K562 (cell line): ENCODE results near the gene TXLNB. TPM values are rescaled to one million over a fixed set of nuclear protein-coding genes. Genes with fewer than 3 reads are reported as not detected.

Source experiments
- ATAC-seq: fragments of 200-7000 bp; cut with Tn5 transposase; 3 replicates; pipeline ENCODE4 v1.9.1; 2020; ENCODE audit warnings: moderate library complexity
- BruUV-seq: library from RNA; stranded (reverse); fragments of 400-500 nt; replicated peaks from 2 replicates; lab custom pipeline; 2021; lab: Mats Ljungman, UMichigan
- CTCF ChIA-PET: fragments of 300-600 bp; formaldehyde crosslinking; extraction: SDS; loops from one replicate; lab custom pipeline; 2021; ENCODE audit warnings: low intra/inter-chr PET ratio; lab: Yijun Ruan, JAX
- POLR2A ChIA-PET: fragments of 300-600, 350-650 bp; sonication (Branson Sonifier 250); formaldehyde crosslinking; extraction: SDS; loops from one replicate; lab custom pipeline; 2021; ENCODE audit warnings: antibody characterized with exemption, inconsistent platforms; lab: Yijun Ruan, JAX
- DNase-seq, 4 experiments: peaks; one replicate each; pipeline versions ENCODE4 v3.0.0 to v3.0.0-alpha.2; 2011 to 2018; ENCODE audit warnings: low spot score in 3 of 4, mixed read lengths in 3 of 4; ENCODE audit errors: extremely low read depth in 1 of 4
- FAIRE-seq: peaks from 2 replicates; lab custom pipeline; 2011; peaks lifted over from hg19 to GRCh38; lab: Jason Lieb, UNC
- H2AFZ ChIP-seq: 2 replicates; pipeline ENCODE4 v1.6.0; 2011; ENCODE audit warnings: low read depth, low read length, control low read depth, inconsistent platforms
- H3K27ac ChIP-seq: fragments of 200-600 bp; 3 replicates; pipeline ENCODE4 v1.8.0; 2011; ENCODE audit warnings: low read depth, mild to moderate bottlenecking, control low read depth, inconsistent platforms, low read length, moderate library complexity, mixed read lengths; ENCODE audit errors: extremely low read depth
- H3K27me3 ChIP-seq, 2 experiments: fragments of 300-600 bp in 1 of 2; 2 replicates in 1 of 2; 3 replicates in 1 of 2; pipeline versions ENCODE4 v1.6.0 to v1.8.0; 2011; ENCODE audit warnings: inconsistent platforms in 2 of 2, low read length in 2 of 2, mild to moderate bottlenecking in 1 of 2, mixed read lengths in 1 of 2, moderate library complexity in 1 of 2; ENCODE audit not compliant: control insufficient read depth in 2 of 2, insufficient read depth in 2 of 2
- H3K36me3 ChIP-seq: fragments of 300-600 bp; 3 replicates; pipeline ENCODE4 v1.8.0; 2011; ENCODE audit warnings: mild to moderate bottlenecking, low read length, inconsistent platforms; ENCODE audit not compliant: control insufficient read depth, insufficient read depth
- H3K4me1 ChIP-seq, 2 experiments: fragments of 200-600 bp in 1 of 2; replicated peaks in 1 of 2; 2 replicates in 1 of 2; 3 replicates in 1 of 2; pipeline versions ENCODE4 v1.5.1 to v1.8.0; 2011; ENCODE audit warnings: inconsistent platforms in 2 of 2, low read length in 2 of 2, mild to moderate bottlenecking in 1 of 2, mixed read lengths in 1 of 2, moderate library complexity in 1 of 2; ENCODE audit not compliant: control insufficient read depth in 2 of 2, insufficient read depth in 2 of 2
- H3K4me2 ChIP-seq: 2 replicates; pipeline ENCODE4 v1.6.1; 2011; ENCODE audit warnings: low read length, control low read depth, inconsistent platforms, mixed read lengths; ENCODE audit not compliant: insufficient read depth
- H3K4me3 ChIP-seq: fragments of 200-600 bp; sonication (generic), shearing (Covaris generic); 2 replicates; pipeline ENCODE4 v1.5.1; 2016; ENCODE audit warnings: control low read depth, inconsistent platforms
- H3K79me2 ChIP-seq: fragments of 200-600 bp; 3 replicates; pipeline ENCODE4 v1.8.0; 2011; ENCODE audit warnings: low read length, inconsistent platforms; ENCODE audit not compliant: control insufficient read depth, insufficient read depth
- H3K9ac ChIP-seq, 2 experiments: 2 replicates each; pipeline versions ENCODE4 v1.6.0 to v1.6.1; 2011; ENCODE audit warnings: low read depth in 2 of 2, low read length in 2 of 2, control low read depth in 1 of 2, inconsistent platforms in 1 of 2, mild to moderate bottlenecking in 1 of 2, mixed read lengths in 1 of 2; ENCODE audit not compliant: insufficient read depth in 1 of 2
- H3K9me1 ChIP-seq: one replicate; pipeline ENCODE4 v1.6.0; 2011; ENCODE audit warnings: inconsistent platforms, mild to moderate bottlenecking, low read length, moderate library complexity; ENCODE audit not compliant: control insufficient read depth, insufficient read depth
- H3K9me3 ChIP-seq: replicated peaks from 2 replicates; pipeline ENCODE4 v1.5.1; 2011; ENCODE audit warnings: low read depth, low read length, inconsistent platforms; ENCODE audit not compliant: control insufficient read depth, insufficient read depth
- H4K20me1 ChIP-seq: replicated peaks from 2 replicates; pipeline ENCODE4 v1.6.1; 2011; ENCODE audit warnings: low read length, inconsistent platforms, mixed read lengths; ENCODE audit not compliant: control insufficient read depth, insufficient read depth
- CBFA2T2 ChIP-seq: fragments of 450-650 bp; conservative IDR thresholded peaks from 2 replicates; pipeline ENCODE4 v1.6.1; 2017; ENCODE audit warnings: mild to moderate bottlenecking
- CBFA2T3 ChIP-seq: fragments of 450-650 bp; IDR thresholded peaks from 2 replicates; pipeline ENCODE4 v1.6.1; 2017
- GMEB1 ChIP-seq: fragments of 250-450 bp; sonication (Bioruptor Pico); IDR thresholded peaks from 2 replicates; pipeline ENCODE4 v1.4.0; 2020; ENCODE audit warnings: mild to moderate bottlenecking
- LARP7 ChIP-seq: fragments of 450-650 bp; IDR thresholded peaks from 2 replicates; pipeline ENCODE4 v1.6.1; 2016
- MYNN ChIP-seq, 2 experiments: sonication (generic); formaldehyde crosslinking in 1 of 2; IDR thresholded peaks; 2 replicates each; pipeline versions ENCODE4 v1.5.0 to v1.6.1; 2016 to 2020; ENCODE audit warnings: antibody characterized with exemption in 1 of 2, missing genetic modification reagents in 1 of 2
- NBN ChIP-seq: fragments of 450-650 bp; IDR thresholded peaks from 2 replicates; pipeline ENCODE4 v1.6.1; 2016; ENCODE audit warnings: low read depth, mild to moderate bottlenecking
- RBM14 ChIP-seq: fragments of 200-400 bp; formaldehyde crosslinking; IDR thresholded peaks from 2 replicates; pipeline ENCODE4 v1.6.1; 2018; ENCODE audit warnings: low read depth, mild to moderate bottlenecking, low read length, moderate library complexity, borderline replicate concordance; ENCODE audit not compliant: insufficient read depth
- ZC3H4 ChIP-seq: sonication (generic); formaldehyde crosslinking; IDR thresholded peaks from 2 replicates; pipeline ENCODE4 v1.9.0; 2021; ENCODE audit warnings: missing genetic modification reagents, borderline replicate concordance
- ZKSCAN8 ChIP-seq: fragments of 200-800 bp; sonication (Bioruptor generic); IDR thresholded peaks from 2 replicates; pipeline ENCODE4 v1.6.1; 2016; ENCODE audit warnings: missing genetic modification characterization, missing compliant biosample characterization
- ZNF589 ChIP-seq: fragments of 200-800 bp; sonication (Bioruptor generic); IDR thresholded peaks from 2 replicates; pipeline ENCODE4 v1.6.1; 2016; ENCODE audit warnings: low read depth, missing genetic modification characterization, missing compliant biosample characterization
- ZNF655 ChIP-seq: fragments of 250-450 bp; sonication (Bioruptor Pico); IDR thresholded peaks from 2 replicates; pipeline ENCODE4 v1.5.0; 2021
- ZNF830 ChIP-seq: fragments of 250-450 bp; sonication (Bioruptor Pico); IDR thresholded peaks from 2 replicates; pipeline ENCODE4 v1.5.0; 2021; ENCODE audit warnings: mild to moderate bottlenecking
- WGBS: fragments of 100-300 bp; shearing (Covaris generic); methylation state at CpG from one replicate; pipeline ENCODE4 v1.1.6; 2016; ENCODE audit warnings: low coverage, mixed read lengths; ENCODE audit not compliant: insufficient coverage; ENCODE audit errors: missing lambda C conversion rate; 5-methylcytosine and 5-hydroxymethylcytosine counted together
- in situ Hi-C: fragments of 300-500 bp; cut with MboI; formaldehyde crosslinking; loops from 4 replicates; pipeline ENCODE4 v1.15.0; 2018; ENCODE audit warnings: inconsistent platforms, mixed read lengths
- intact Hi-C: fragments of 100-400 bp; cut with micrococcal nuclease; formaldehyde crosslinking; loops from 2 replicates; pipeline ENCODE4 v1.14.2; 2022
- polyA plus RNA-seq, 8 experiments: library from polyadenylated mRNA; depleted of rRNA in 4 of 8; stranded (reverse) in 5 of 8; unstranded in 3 of 8; fragments of >200 nt; fragmentation: Nextera tagmentation in 2 of 8; fragmentation: Illumina TruSeq in 1 of 8; extraction: Ambion mirVana in 2 of 8; extraction: Trizol in 1 of 8; gene quantifications; 2 replicates each; pipeline versions ENCODE4 v1.2.1 to v1.2.3, GENCODE V29; 2011 to 2014; ENCODE audit warnings: inconsistent platforms in 1 of 8, missing spikeins in 1 of 8
- total RNA-seq, 7 experiments: library from RNA; depleted of rRNA in 6 of 7; stranded (reverse); fragments of >200 nt in 6 of 7; fragmentation: Illumina TruSeq in 2 of 7; extraction: Trizol in 2 of 7; gene quantifications; 2 replicates each; pipeline versions ENCODE4 v1.2.1 to v1.2.3, GENCODE V29; 2011 to 2021; ENCODE audit warnings: low replicate concordance in 1 of 7
- TF ChIP-seq, protein P1 (sequence below): sonication (generic); formaldehyde crosslinking; IDR thresholded peaks from 2 replicates; pipeline ENCODE4 v1.8.0; 2023; ENCODE audit warnings: mild to moderate bottlenecking, missing genetic modification reagents

The TXLNB gene
- total and polyA plus RNA-seq, 9 of the 15 experiments (the other 6 are each of a cell fraction or from before 2014, with no cell fraction given), result not detected

GRCh38 chr6:139308936-139309603 lies 17.3 kb upstream of the TXLNB start (continued):
- TF ChIP-seq, protein P1, sequence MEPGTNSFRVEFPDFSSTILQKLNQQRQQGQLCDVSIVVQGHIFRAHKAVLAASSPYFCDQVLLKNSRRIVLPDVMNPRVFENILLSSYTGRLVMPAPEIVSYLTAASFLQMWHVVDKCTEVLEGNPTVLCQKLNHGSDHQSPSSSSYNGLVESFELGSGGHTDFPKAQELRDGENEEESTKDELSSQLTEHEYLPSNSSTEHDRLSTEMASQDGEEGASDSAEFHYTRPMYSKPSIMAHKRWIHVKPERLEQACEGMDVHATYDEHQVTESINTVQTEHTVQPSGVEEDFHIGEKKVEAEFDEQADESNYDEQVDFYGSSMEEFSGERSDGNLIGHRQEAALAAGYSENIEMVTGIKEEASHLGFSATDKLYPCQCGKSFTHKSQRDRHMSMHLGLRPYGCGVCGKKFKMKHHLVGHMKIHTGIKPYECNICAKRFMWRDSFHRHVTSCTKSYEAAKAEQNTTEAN, result no peak
- TF ChIP-seq GMEB1 (CRISPR knock-in tag) (no peak), MYNN (IDR thresholded peaks at IDR 0.05) (no peak), MYNN (CRISPR knock-in tag; IDR thresholded peaks at IDR 0.05) (no peak), LARP7 (no peak)

GRCh38 chr6:139308286-139308916 lies 16.6 kb upstream of the TXLNB start:
- Histone ChIP-seq H3K4me1 (no peaks in the 10 kb centered on the region), H3K4me3 (no peak overlapping the region), H3K36me3 (no peaks in the 10 kb centered on the region), H3K79me2 (no peaks in the 10 kb centered on the region), H3K4me2 (no peak overlapping the region), H4K20me1 (no peaks in the 10 kb centered on the region), H3K27me3 (peaks cover 4 to 8% of the 10 kb centered on the region in 2 experiments; a peak in 3 of 5 replicates), H3K27ac (no peak overlapping the region), H3K9me1 (no peaks in the 10 kb centered on the region), H3K9ac (no peak overlapping the region), H2AFZ (no peak overlapping the region), H3K9me3 (no peaks in the 10 kb centered on the region)
- CTCF ChIA-PET, result no interaction called here
- WGBS, result 1% methylated on average over 5 of the region's 5 CpGs
- POLR2A ChIA-PET, result interaction anchor here (0.6 to 0.7 kb wide), 3 partner anchors 31 to 905 kb away, joined by 3 to 5 read pairs (median 3); partner anchors contain the start of gene HEBP2
- ATAC-seq, result no peak
- BruUV-seq, result no TSS peak
- DNase-seq, result no peak
- FAIRE-seq, result no peak
- in situ Hi-C loops, result no loop called here
- intact Hi-C loops, result no loop called here
- TF ChIP-seq ZC3H4 (CRISPR knock-in tag) (no peak), ZNF589 (CRISPR knock-in tag) (no peak), CBFA2T3 (no peak), ZKSCAN8 (CRISPR knock-in tag) (no peak), ZNF830 (no peak), ZNF655 (CRISPR knock-in tag) (no peak), CBFA2T2 (no peak), RBM14 (no peak), NBN (no peak)
